Esophagus (tissue), 2 donors: ENCODE results near the gene ADCY1. TPM values are rescaled to one million over a fixed set of nuclear protein-coding genes. Genes with fewer than 3 reads are reported as not detected.
"Not testable (repeated sequence)": the region's sequence is repeated elsewhere in the genome, so short reads cannot be mapped to it uniquely, and the experiment has no call there.

Experiments used
- H3K27ac ChIP-seq, 2 donors: one replicate each; pipeline ENCODE4 v1.5.1; 2013; ENCODE audit warnings: low read depth in 2 of 2, mild to moderate bottlenecking in 2 of 2, inconsistent platforms in 1 of 2, low read length in 1 of 2, moderate library complexity in 1 of 2
- H3K27me3 ChIP-seq, 2 donors: one replicate each; pipeline ENCODE4 v1.6.1; 2013; ENCODE audit warnings: low read length in 2 of 2, control low read depth in 1 of 2, mild to moderate bottlenecking in 1 of 2; ENCODE audit not compliant: insufficient read depth in 2 of 2, control insufficient read depth in 1 of 2
- H3K36me3 ChIP-seq, 2 donors: one replicate each; pipeline ENCODE4 v1.6.1; 2013; ENCODE audit warnings: low read length in 1 of 2; ENCODE audit not compliant: control insufficient read depth in 2 of 2, insufficient read depth in 2 of 2
- H3K4me1 ChIP-seq, 2 donors: one replicate each; pipeline ENCODE4 v1.6.1; 2013; ENCODE audit warnings: low read length in 1 of 2; ENCODE audit not compliant: control insufficient read depth in 2 of 2, insufficient read depth in 2 of 2
- H3K4me3 ChIP-seq, 2 donors: one replicate each; pipeline ENCODE4 v1.5.1; 2013; ENCODE audit warnings: low read length in 2 of 2, mild to moderate bottlenecking in 2 of 2, low read depth in 1 of 2, moderate library complexity in 1 of 2
- H3K9me3 ChIP-seq, 2 donors: one replicate each; pipeline ENCODE4 v1.6.1; 2013; ENCODE audit warnings: mild to moderate bottlenecking in 2 of 2, low read depth in 1 of 2, low read length in 1 of 2, moderate library complexity in 1 of 2; ENCODE audit not compliant: control insufficient read depth in 2 of 2, insufficient read depth in 1 of 2
- WGBS, 2 donors: extraction: QIAGEN DNeasy Blood & Tissue Kit; methylation state at CpG; one replicate each; pipeline ENCODE4 v1.1.7; 2013; 5-methylcytosine and 5-hydroxymethylcytosine counted together
- polyA plus RNA-seq, 2 donors: library from polyadenylated mRNA; stranded (reverse); fragments of 200-250 nt; gene quantifications; one replicate each; pipeline ENCODE4 v1.2.3, GENCODE V29; 2013
- donor health status: healthy with polysubstance abuse.
- donor health status: Bipolar disorder and iron deficiency.

Gene ADCY1
- under 1 TPM; 0.12 to 0.18 TPM for polyA plus RNA-seq

DNA sequence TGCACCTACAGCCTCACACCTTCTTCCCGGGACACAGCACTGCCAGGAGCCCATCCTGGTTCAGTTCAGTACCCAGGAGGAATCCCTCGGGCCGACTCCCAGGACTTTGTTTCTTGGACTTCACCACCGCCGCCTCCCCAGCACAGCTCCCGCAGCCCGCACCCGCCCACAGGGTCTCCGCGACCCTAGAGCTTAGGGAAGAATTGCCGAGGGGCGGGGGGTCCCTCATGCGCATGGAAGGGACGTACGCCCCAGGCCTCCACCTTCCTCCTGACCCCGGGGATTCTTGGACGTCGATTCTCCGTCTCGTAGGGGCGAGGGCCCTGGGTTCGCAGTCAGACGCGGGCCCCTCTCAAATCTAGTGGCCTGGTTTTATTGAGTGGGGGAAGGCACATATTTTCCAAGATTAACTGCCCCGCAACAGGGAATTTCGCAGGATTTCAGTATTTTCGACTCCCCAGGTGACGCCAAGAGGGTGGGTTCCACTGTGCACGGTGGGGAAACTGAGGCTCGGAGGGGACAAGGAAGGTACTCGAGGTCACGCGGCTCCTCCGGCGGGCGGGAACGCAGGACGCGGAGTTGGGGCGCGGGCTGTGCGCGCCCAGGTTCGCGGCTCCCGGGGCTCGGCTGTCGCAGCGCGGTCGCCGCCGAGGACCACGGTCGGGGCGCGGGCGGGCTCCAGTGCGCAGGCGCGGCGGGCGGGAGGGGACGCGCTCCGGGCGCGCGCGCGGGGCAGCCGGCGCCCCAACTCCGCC is at the start of gene ADCY1:
TSS of gene ADCY1 (plus strand) at position 708 of the 755 bp plus-strand sequence. CDS start 176 bp downstream, outside the sequence.
- H3K9me3 ChIP-seq = no peaks in the 10 kb centered on the region
- H3K4me1 ChIP-seq = peaks cover 4 to 9% of the 10 kb centered on the region in 2 donors
- H3K27ac ChIP-seq = no peak within 1 kb of the TSS
- H3K4me3 ChIP-seq = peak within 1 kb of the TSS; percentile 48 to 55
- WGBS, 2 donors = 8 to 10% methylated on average over 58 to 74 of the region's 74 CpGs
- H3K36me3 ChIP-seq = no peaks in the 10 kb centered on the region
- H3K27me3 ChIP-seq = peaks cover 0 to 3% of the 10 kb centered on the region in 2 donors

DNA sequence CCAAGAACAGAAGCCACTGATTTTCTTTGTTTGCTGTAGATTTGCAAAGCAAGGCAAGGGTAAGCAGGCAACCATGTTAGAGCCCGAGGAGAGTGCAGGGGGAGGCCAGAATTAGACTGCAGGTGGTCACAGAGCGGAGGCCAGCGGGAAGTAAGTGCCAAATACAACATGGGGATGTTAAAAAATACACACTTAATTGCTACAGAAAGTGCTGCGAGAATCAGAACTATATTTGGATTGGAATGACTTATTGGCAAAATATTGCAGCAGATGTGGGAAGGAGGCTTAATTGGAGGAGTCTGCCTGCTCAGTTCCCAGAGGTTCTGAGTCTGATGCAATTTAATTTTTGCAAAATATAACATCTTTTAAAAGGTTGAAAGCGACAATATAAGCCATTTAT is 49.7 kb upstream of the ADCY1 start:
- H3K27ac ChIP-seq = no peak overlapping the region
- no peaks in the 10 kb centered on the region for H3K4me1 ChIP-seq
- no peak overlapping the region for H3K4me3 ChIP-seq
- WGBS, 2 donors = 40 to 53% methylated on average over 5 of the region's 5 CpGs
- H3K27me3 ChIP-seq = no peaks in the 10 kb centered on the region
- no peaks in the 10 kb centered on the region for H3K9me3 ChIP-seq
- H3K36me3 ChIP-seq = no peaks in the 10 kb centered on the region

DNA sequence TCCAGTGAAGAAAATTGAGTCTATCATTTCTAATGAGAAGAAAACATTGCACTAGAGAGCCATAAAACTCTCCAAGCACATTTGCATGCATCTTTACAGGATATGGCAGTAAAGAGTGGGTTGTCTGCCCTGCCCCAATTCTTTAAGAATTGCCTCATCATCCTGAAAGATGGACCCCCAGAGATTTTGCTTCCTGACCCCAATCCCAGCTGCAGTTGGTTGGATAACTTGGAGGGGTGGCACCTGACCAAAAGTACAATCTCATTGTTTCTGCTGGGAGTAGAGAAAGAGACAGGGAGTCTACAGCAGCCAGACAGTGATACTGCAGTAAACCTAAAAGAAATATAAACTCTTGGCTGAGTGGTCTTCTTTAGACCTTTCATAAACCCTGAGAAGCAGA is 49.1 kb upstream of the ADCY1 start:
- H3K27ac ChIP-seq = no peak overlapping the region

DNA sequence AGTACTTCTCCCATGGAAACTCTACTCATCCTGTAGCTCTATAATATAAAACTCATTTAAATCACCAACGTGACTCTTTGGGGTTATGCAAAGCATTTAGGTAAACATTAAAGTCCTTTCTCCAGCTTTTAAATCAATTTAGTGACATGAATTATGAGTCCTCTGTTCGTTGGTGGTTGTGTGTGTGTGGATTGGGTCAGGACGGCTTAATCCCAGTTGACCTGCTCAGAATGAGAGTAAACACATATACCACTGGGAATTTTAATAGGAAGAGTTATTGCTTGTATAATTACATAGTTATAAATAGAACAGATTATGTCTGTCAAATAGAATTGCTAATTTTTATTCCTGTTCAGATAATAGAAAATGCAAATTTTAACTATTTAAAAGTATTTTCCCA is 30.7 kb upstream of the ADCY1 start:
- no peaks in the 10 kb centered on the region for H3K9me3 ChIP-seq
- no peaks in the 10 kb centered on the region for H3K36me3 ChIP-seq
- no peak overlapping the region for H3K27ac ChIP-seq
- H3K4me1 ChIP-seq = no peaks in the 10 kb centered on the region
- no peak overlapping the region for H3K4me3 ChIP-seq
- H3K27me3 ChIP-seq = peaks cover 0 to 2% of the 10 kb centered on the region in 2 donors
- WGBS, 2 donors = 21 to 23% methylated on average over 3 of the region's 3 CpGs

More for the DNA sequence above, 49.1 kb upstream of the ADCY1 start:
- H3K4me3 ChIP-seq = no peak overlapping the region
- H3K9me3 ChIP-seq = no peaks in the 10 kb centered on the region
- H3K27me3 ChIP-seq = no peaks in the 10 kb centered on the region
- no peaks in the 10 kb centered on the region for H3K36me3 ChIP-seq
- H3K4me1 ChIP-seq = no peaks in the 10 kb centered on the region

DNA sequence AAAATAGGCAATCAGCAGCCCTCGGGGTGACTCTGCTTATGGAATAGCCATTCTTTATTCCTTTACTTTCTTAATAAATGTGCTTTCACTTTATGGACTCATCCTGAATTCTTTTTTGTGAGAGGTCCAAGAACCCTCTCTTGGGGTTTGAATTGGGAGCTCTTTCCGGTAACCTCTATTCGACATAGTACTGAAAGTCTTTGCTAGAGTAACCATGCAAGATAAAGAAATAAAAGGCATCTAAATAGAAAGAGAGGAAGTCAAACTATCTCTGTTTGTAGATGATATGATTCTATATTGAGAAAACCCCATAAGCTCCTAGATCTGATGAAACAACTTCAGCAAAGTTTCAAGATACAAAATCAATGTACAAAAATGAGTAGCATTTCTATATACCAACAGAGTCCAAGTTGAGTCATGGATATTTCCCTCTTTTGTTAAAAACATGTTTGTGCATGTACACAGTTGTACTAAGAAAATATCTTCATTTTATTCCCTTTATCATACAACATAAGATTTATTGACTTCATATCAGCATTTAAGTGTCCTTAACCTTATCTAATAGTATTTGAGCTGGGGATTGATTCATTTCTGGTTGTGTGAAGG is 29.0 kb upstream of the ADCY1 start:
- not testable (repeated sequence) for H3K27me3 ChIP-seq, H3K27ac ChIP-seq, H3K36me3 ChIP-seq, H3K4me1 ChIP-seq, H3K9me3 ChIP-seq, H3K4me3 ChIP-seq
- 82 to 91% methylated on average over 3 of the region's 3 CpGs for WGBS, 2 donors

DNA sequence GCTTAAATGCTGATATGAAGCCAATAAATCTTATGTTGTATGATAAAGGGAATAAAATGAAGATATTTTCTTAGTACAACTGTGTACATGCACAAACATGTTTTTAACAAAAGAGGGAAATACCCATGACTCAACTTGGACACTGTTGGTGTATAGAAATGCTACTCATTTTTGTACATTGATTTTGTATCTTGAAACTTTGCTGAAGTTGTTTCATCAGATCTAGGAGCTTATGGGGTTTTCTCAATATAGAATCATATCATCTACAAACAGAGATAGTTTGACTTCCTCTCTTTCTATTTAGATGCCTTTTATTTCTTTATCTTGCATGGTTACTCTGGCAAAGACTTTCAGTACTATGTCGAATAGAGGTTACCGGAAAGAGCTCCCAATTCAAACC is 25.3 kb upstream of the ADCY1 start:
- not testable (repeated sequence) for H3K9me3 ChIP-seq, H3K27ac ChIP-seq, H3K36me3 ChIP-seq, H3K4me1 ChIP-seq, H3K27me3 ChIP-seq, H3K4me3 ChIP-seq
- WGBS, 2 donors = 65 to 73% methylated on average over 2 of the region's 2 CpGs

DNA sequence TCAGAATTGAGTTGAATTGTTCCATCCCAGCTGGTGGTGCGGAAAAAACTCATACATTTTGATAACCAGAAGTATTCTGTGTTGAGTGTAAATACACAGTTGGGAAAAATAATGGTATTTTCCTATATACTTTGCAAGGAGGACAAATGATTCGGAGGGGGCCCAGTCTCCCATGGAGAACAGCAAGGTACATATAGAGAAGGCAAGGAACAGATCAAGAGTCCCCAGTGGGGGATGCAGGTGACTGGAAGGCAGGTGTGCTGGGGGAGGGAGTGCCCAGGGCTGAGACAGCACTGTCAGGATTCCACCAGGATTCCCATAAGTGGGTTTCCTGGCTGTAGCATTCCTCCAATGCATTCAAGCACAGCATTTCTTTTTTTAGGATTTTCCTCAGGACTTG is 10.8 kb upstream of the ADCY1 start:
- H3K27ac ChIP-seq = no peak overlapping the region
- no peaks in the 10 kb centered on the region for H3K36me3 ChIP-seq
- no peaks in the 10 kb centered on the region for H3K27me3 ChIP-seq
- peaks cover 3% of the 10 kb centered on the region in 2 donors for H3K9me3 ChIP-seq
- H3K4me1 ChIP-seq = peaks cover 0 to 6% of the 10 kb centered on the region in 2 donors
- WGBS, 2 donors = 83 to 84% methylated on average over 2 of the region's 2 CpGs
- no peak overlapping the region for H3K4me3 ChIP-seq

DNA sequence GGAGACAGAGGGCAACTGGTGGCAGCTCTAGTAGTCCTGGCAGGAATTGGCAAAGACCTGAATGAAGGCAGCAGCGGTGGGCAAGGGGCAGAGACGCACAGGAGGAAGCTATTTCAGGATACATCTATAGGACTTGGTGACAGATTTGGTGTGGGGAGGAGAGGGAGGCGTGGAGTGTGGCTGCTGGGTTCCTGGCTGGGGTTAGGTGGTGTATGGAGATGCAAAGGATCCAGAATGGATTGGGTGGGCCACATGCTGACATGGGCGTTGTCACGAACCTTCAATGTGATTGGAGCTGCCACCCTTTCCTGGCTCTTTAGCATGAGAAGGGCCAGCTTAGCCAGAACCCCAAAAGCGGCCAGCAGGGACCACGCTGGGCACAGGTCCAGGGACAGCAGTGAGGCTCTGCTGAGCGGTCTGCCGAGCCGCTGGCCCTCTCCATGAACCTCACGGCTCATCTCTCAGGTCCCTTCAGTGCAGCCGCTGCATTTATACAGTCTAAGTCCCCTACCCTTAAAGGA is 10.2 kb upstream of the ADCY1 start:
- no peak overlapping the region for H3K27ac ChIP-seq
- H3K4me3 ChIP-seq = no peak overlapping the region
- peaks cover 0 to 6% of the 10 kb centered on the region in 2 donors for H3K4me1 ChIP-seq
- no peaks in the 10 kb centered on the region for H3K27me3 ChIP-seq
- 53 to 57% methylated on average over 11 to 12 of the region's 12 CpGs for WGBS, 2 donors
- H3K36me3 ChIP-seq = no peaks in the 10 kb centered on the region
- peaks cover 3% of the 10 kb centered on the region in 2 donors for H3K9me3 ChIP-seq

DNA sequence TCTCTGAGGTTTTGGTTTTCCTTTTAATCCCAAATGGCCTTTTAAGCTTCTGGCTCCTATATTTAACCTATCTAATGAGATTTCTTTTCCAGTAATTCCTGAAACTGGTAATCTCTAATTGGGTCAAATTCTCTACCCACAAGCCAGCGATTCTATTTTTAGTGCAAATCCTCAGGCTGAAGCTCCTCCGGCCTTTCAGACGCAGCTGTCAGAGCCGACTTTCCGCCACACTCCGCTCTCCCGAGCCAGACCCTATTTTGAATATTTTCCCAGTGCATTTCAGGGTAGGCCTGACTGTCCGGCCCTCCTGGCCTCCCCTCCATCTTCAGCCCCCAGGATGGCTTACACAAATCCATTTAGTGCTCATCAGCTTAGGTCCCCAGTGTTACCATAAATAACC is 9.7 kb upstream of the ADCY1 start:
- Histone ChIP-seq H3K4me1 (peaks cover 0 to 6% of the 10 kb centered on the region in 2 donors), H3K9me3 (peaks cover 2 to 3% of the 10 kb centered on the region in 2 donors), H3K4me3 (no peak overlapping the region), H3K36me3 (no peaks in the 10 kb centered on the region), H3K27ac (peak overlapping the region in 1 of 2 donors; percentile 16), H3K27me3 (no peaks in the 10 kb centered on the region)
- WGBS, 2 donors = 56 to 67% methylated on average over 8 of the region's 8 CpGs
